Naive B cell (primary cell): ENCODE results near the gene FANCD2OS. TPM values are rescaled to one million over a fixed set of nuclear protein-coding genes. Genes with fewer than 3 reads are reported as not detected.
"Not testable (repeated sequence)": the region's sequence is repeated elsewhere in the genome, so short reads cannot be mapped to it uniquely, and the experiment has no call there.

ENCODE experiments used
- ATAC-seq, 2 donors: fragments of 150-1000 bp; cut with Tn5 transposase; 2 replicates each; pipeline ENCODE4 v1.10.0; 2021; ENCODE audit warnings: low read depth in 2 of 2, mild to moderate bottlenecking in 2 of 2, moderate library complexity in 2 of 2
- DNase-seq: peaks from one replicate; pipeline ENCODE4 v3.0.0; 2022
- H3K27ac Mint-ChIP-seq, 6 donors: one replicate each; pipeline ENCODE4 v1.8.0; 2020 to 2022; ENCODE audit warnings: mild to moderate bottlenecking in 6 of 6, mixed read lengths in 6 of 6, moderate library complexity in 5 of 6, inconsistent platforms in 2 of 6
- H3K27me3 Mint-ChIP-seq, 3 donors: one replicate each; pipeline ENCODE4 v1.8.0; 2021 to 2022; ENCODE audit warnings: mixed read lengths in 3 of 3, mild to moderate bottlenecking in 1 of 3
- H3K36me3 Mint-ChIP-seq, 2 donors: one replicate each; pipeline ENCODE4 v1.8.0; 2020 to 2022; ENCODE audit warnings: mixed read lengths in 2 of 2, inconsistent platforms in 1 of 2, mild to moderate bottlenecking in 1 of 2
- H3K4me1 Mint-ChIP-seq, 3 donors: one replicate each; pipeline ENCODE4 v1.8.0; 2020 to 2022; ENCODE audit warnings: mixed read lengths in 3 of 3, inconsistent platforms in 1 of 3, mild to moderate bottlenecking in 1 of 3, moderate library complexity in 1 of 3
- H3K4me3 Mint-ChIP-seq, 8 donors: one replicate each; pipeline ENCODE4 v1.8.0; 2020 to 2022; ENCODE audit warnings: mild to moderate bottlenecking in 8 of 8, mixed read lengths in 8 of 8, moderate library complexity in 8 of 8, inconsistent platforms in 2 of 8
- H3K9me3 Mint-ChIP-seq, 7 donors: one replicate each; pipeline ENCODE4 v1.8.0; 2020 to 2022; ENCODE audit warnings: mixed read lengths in 7 of 7, mild to moderate bottlenecking in 5 of 7, inconsistent platforms in 2 of 7, moderate library complexity in 1 of 7
- polyA plus RNA-seq, 6 donors: library from polyadenylated mRNA; unstranded; fragments of 300-500 nt; fragmentation: Illumina TruSeq; gene quantifications; one replicate each; pipeline ENCODE4 v1.2.3, GENCODE V29; 2021; ENCODE audit warnings: low read depth in 6 of 6

FANCD2OS gene
- polyA plus RNA-seq, 6 donors from 2014 or later, result 1.0 TPM; not detected in 5

DNA sequence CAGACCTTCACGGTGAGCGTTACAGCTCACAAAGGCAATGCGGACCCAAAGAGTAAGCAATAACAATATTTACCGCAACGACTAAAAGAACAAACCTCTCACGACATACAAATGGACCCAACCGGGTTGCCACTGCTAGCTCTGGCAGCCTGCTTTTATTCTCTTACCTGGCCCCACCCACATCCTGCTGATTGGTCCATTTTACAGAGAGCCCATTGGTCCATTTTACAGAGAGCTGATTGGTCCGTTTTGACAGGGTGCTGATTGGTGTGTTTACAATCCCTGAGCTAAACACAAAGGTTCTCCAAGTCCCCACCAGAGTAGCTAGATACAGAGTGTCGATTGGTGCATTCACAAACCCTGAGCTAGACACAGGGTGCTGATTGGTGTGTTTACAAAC, 27.8 kb upstream of the FANCD2OS start:
- H3K27ac Mint-ChIP-seq, result peak overlapping the region in 1 of 6 donors; percentile 28
- not testable (repeated sequence) for H3K27me3 Mint-ChIP-seq, H3K4me1 Mint-ChIP-seq, H3K9me3 Mint-ChIP-seq, H3K4me3 Mint-ChIP-seq, DNase-seq, H3K36me3 Mint-ChIP-seq, ATAC-seq

DNA sequence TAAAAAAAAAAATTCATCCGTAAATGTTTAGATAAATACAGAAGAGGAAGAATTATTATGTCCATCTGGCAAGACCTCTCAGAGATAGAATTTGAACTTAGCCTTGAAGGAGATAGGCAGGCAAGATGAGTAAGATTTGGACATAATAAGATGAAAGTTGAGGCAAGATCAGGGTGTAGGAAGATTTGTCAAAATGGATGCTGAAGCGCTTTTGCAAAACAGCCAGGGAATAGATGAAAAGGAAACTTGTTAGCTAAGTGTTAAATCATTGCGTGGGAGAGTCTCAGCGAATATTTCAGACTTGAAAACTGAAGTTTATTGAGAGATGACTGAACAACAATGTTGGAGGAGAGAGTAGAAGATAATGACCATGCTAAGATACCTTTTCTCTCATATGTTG, 14.7 kb upstream of the FANCD2OS start:
- no peak overlapping the region for H3K4me3 Mint-ChIP-seq
- DNase-seq (no peak), ATAC-seq (no peak)
- peaks cover 17 to 28% of the 10 kb centered on the region in 2 donors for H3K36me3 Mint-ChIP-seq
- H3K9me3 Mint-ChIP-seq, result no peaks in the 10 kb centered on the region
- peak overlapping the region in 4 of 6 donors; percentile 15 to 76 (median 50) for H3K27ac Mint-ChIP-seq
- no peaks in the 10 kb centered on the region for H3K27me3 Mint-ChIP-seq
- H3K4me1 Mint-ChIP-seq, result peaks cover 27 to 37% (median 37%) of the 10 kb centered on the region in 3 donors

DNA sequence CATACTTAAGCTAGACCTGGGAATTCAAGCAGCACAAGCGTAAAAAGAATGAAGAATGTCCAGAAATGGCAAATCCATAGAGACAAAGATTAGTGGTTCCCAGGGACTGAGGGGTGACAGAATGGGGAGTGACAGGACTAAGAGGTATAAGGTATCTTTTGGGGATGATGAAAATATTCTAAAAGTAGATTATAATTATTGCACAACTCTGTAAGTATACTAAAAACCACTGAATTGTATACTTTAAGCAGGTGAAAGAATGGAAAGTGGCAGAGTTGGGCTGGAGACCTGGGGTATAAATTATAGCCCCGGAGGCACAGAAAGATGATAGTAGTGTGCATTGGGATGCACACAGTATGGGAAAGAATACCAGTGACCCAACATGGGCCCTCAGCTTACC, 13.0 kb upstream of the FANCD2OS start:
- Mint-ChIP-seq H3K27me3 (no peaks in the 10 kb centered on the region), H3K36me3 (peaks cover under 1 to 13% of the 10 kb centered on the region in 2 donors), H3K27ac (peak overlapping the region in 2 of 6 donors; percentile 14 to 33), H3K4me3 (no peak overlapping the region), H3K4me1 (peaks cover 23 to 53% (median 38%) of the 10 kb centered on the region in 3 donors), H3K9me3 (no peaks in the 10 kb centered on the region)
- DNase-seq (no peak), ATAC-seq (no peak)

GRCh38 chr3:10119376-10119775, 11.3 kb upstream of the FANCD2OS start:
- no peak for ATAC-seq
- Mint-ChIP-seq H3K36me3 (peaks cover 0 to 7% of the 10 kb centered on the region in 2 donors), H3K4me3 (peak overlapping the region in 1 of 8 donors; percentile 22), H3K27ac (peak overlapping the region in 1 of 6 donors; percentile 11), H3K27me3 (no peaks in the 10 kb centered on the region), H3K4me1 (peaks cover 22 to 60% (median 44%) of the 10 kb centered on the region in 3 donors), H3K9me3 (no peaks in the 10 kb centered on the region)
- DNase-seq, result no peak

DNA sequence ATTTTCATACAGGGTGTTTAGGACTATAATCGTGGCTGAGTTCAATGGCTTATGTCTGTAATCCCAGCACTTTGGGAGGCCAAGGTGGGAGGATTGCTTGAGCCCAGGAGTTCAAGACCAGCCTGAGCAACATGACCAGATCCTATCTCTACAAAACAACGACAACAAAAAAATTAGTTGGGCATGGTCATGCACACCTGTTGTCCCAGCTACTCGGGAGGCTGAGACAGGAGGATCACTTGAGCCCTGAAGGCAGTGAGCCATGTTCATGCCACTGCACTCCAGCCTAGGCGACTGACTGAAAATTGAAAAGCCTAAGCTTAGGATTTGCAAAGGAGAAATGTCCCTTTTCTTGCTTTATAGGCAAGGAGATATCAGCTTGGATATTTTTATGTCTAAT, 8.9 kb upstream of the FANCD2OS start:
- Mint-ChIP-seq H3K27me3 (no peaks in the 10 kb centered on the region), H3K4me1 (peaks cover 17 to 53% (median 38%) of the 10 kb centered on the region in 3 donors), H3K36me3 (no peaks in the 10 kb centered on the region), H3K4me3 (peak overlapping the region; percentile 91 to 99 (median 98)), H3K27ac (peak overlapping the region in 2 of 6 donors; percentile 56 to 62), H3K9me3 (no peaks in the 10 kb centered on the region)
- DNase-seq (no peak), ATAC-seq (no peak)

- DNase-seq, result no peak
- peaks cover 17 to 53% (median 36%) of the 10 kb centered on the region in 3 donors for H3K4me1 Mint-ChIP-seq
- no peak for ATAC-seq
- no peaks in the 10 kb centered on the region for H3K36me3 Mint-ChIP-seq
- peak overlapping the region; percentile 91 to 99 (median 98) for H3K4me3 Mint-ChIP-seq
- H3K9me3 Mint-ChIP-seq, result no peaks in the 10 kb centered on the region
- no peaks in the 10 kb centered on the region for H3K27me3 Mint-ChIP-seq
- peak overlapping the region; percentile 91 to 99 (median 98) for H3K27ac Mint-ChIP-seq
These were observed 8.0 kb upstream of the FANCD2OS start for GRCh38 chr3:10116138-10116460.

DNA sequence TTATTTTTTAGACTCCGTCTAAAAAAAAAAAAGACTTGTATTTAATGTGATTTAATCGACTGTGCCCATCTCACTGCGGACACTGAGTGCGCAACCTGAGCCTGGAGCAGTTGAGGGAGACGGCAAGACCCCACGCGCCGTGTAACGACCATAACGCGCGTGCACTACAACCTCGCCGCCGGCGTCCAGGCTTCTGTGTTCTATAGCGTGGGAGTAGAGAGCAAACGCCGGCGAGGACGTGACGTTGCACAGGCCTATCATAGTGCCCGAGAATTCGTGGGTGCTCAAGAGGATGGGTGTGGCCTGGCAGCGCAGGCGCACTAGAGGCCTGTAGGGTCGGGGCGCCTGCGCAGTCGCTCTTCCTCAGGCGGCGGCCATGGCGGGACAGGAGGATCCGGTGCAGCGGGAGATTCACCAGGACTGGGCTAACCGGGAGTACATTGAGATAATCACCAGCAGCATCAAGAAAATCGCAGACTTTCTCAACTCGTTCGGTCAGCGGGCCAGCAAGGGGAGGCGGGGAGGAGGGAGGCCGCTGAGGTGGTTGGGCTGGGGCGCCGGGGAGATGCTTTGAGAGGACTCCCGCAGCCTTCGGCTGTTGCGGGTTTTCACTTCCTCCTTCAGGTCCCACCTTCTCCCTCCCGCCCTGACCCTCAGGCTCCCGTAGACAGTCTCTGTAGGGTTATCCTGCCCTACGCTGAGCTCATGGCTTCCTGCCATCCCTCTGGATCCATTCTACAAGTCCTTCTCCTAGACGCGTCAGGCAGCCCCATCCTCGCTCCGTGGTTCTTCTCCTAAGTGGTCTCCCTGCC, 7.5 kb upstream of the FANCD2OS start, which contains the start of gene BRK1:
TSS of gene BRK1 (plus strand) at position 350 of the 812 bp plus-strand sequence. CDS start at position 377, 27 bp downstream.
- Mint-ChIP-seq H3K4me1 (peaks cover 14 to 47% (median 30%) of the 10 kb centered on the region in 3 donors), H3K36me3 (no peaks in the 10 kb centered on the region), H3K27ac (peak within 1 kb of the TSS; percentile 91 to 99 (median 98)), H3K27me3 (no peaks in the 10 kb centered on the region), H3K4me3 (peak within 1 kb of the TSS; percentile 91 to 99 (median 98)), H3K9me3 (no peaks in the 10 kb centered on the region)
- peak; percentile 90 for DNase-seq
- ATAC-seq, result peak; percentile 93 to 95

GRCh38 chr3:10106919-10107318, 1.1 kb downstream of the FANCD2OS start:
- peaks cover 0 to 3% (median 0%) of the 10 kb centered on the region in 3 donors for H3K4me1 Mint-ChIP-seq
- no peaks in the 10 kb centered on the region for H3K9me3 Mint-ChIP-seq
- DNase-seq (no peak), ATAC-seq (no peak)
- H3K27ac Mint-ChIP-seq, result no peak overlapping the region
- peaks cover 1 to 7% of the 10 kb centered on the region in 2 donors for H3K36me3 Mint-ChIP-seq
- H3K27me3 Mint-ChIP-seq, result peaks cover 0 to 4% (median 0%) of the 10 kb centered on the region in 3 donors
- no peak overlapping the region for H3K4me3 Mint-ChIP-seq

DNA sequence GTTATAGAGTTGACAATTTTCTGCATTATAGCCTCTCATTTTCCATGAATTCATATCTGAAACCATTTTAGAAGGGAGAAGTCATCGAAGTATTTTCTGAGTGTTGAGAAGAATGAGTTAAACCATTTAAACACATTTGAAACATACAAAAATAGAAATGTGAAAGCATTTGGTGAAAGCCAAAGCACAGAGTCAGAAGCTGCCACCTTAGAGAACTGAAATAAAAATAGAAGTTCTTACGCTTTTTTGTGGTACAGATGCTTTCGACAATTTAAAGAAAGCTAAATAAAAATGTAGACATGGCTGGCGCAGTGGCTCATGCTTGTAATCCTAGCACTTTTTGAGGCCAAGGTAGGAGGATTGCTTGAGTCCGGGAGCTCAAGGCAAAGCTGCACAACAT, 9.0 kb downstream of the FANCD2OS start:
- no peaks in the 10 kb centered on the region for H3K9me3 Mint-ChIP-seq
- H3K4me1 Mint-ChIP-seq, result peaks cover 0 to 2% (median 0%) of the 10 kb centered on the region in 3 donors
- ATAC-seq (no peak), DNase-seq (no peak)
- H3K4me3 Mint-ChIP-seq, result no peak overlapping the region
- peaks cover 0 to 15% of the 10 kb centered on the region in 2 donors for H3K36me3 Mint-ChIP-seq
- no peak overlapping the region for H3K27ac Mint-ChIP-seq
- H3K27me3 Mint-ChIP-seq, result no peaks in the 10 kb centered on the region

DNA sequence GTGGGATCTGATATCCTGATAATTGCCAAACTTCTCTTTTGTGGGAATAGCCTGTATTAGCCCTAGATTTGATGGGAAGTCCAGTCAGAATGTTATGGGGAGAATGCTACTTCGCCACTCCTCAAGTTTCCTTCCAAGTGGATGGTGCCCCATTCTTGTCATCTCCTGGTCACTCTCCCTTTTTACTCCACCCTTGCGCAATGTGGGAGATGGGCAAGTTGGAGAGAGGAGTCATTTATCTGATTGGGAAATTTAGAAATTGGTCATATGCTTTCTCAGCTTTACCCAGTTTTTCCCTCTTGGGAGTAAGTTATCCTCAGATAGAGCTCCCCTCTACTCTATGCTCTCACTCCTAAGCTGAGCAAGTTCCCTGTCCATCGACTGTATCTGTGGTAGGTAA, 14.4 kb downstream of the FANCD2OS start:
- Mint-ChIP-seq H3K4me3 (no peak overlapping the region), H3K27me3 (no peaks in the 10 kb centered on the region)

GRCh38 chr3:10091387-10091786, 16.7 kb downstream of the FANCD2OS start:
- H3K36me3 Mint-ChIP-seq, result peaks cover 12 to 20% of the 10 kb centered on the region in 2 donors
- not testable (repeated sequence) for DNase-seq, ATAC-seq, H3K9me3 Mint-ChIP-seq, H3K27me3 Mint-ChIP-seq, H3K4me1 Mint-ChIP-seq, H3K4me3 Mint-ChIP-seq, H3K27ac Mint-ChIP-seq

More for the DNA sequence above, 14.4 kb downstream of the FANCD2OS start:
- peaks cover 0 to 2% (median 0%) of the 10 kb centered on the region in 3 donors for H3K4me1 Mint-ChIP-seq
- H3K9me3 Mint-ChIP-seq, result no peaks in the 10 kb centered on the region
- no peak for DNase-seq
- peaks cover 18 to 20% of the 10 kb centered on the region in 2 donors for H3K36me3 Mint-ChIP-seq
- ATAC-seq, result no peak
- H3K27ac Mint-ChIP-seq, result no peak overlapping the region

- not testable (repeated sequence) for ATAC-seq, DNase-seq, H3K4me3 Mint-ChIP-seq, H3K9me3 Mint-ChIP-seq, H3K27ac Mint-ChIP-seq, H3K4me1 Mint-ChIP-seq, H3K27me3 Mint-ChIP-seq
- peaks cover 17 to 20% of the 10 kb centered on the region in 2 donors for H3K36me3 Mint-ChIP-seq
These were observed 17.3 kb downstream of the FANCD2OS start for GRCh38 chr3:10090774-10091173.

- DNase-seq (no peak), ATAC-seq (no peak)
- Mint-ChIP-seq H3K36me3 (peaks cover 17 to 20% of the 10 kb centered on the region in 2 donors), H3K4me1 (peaks cover 0 to under 1% (median 0%) of the 10 kb centered on the region in 3 donors), H3K27me3 (no peaks in the 10 kb centered on the region), H3K9me3 (no peaks in the 10 kb centered on the region), H3K27ac (no peak overlapping the region), H3K4me3 (no peak overlapping the region)
These were observed 17.9 kb downstream of the FANCD2OS start for GRCh38 chr3:10090179-10090578.

DNA sequence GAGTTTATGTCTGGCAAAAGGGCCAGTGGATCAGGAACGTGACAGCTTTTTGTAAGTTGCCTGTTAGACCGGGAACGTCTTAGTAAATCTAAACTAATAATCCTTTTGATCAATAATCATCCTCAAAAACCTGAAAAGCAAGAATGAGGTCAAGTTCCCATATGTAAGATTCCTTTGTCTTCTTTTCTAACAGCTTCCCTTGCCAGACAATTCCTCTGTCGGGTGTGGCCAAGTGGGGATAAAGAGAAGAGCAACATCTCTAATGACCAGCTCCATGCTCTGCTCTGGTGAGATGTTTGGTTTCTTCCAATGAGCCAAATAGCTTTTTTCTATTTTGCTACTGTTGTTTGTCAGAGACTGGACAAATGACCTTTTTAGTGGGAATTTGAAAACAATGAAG, 19.8 kb downstream of the FANCD2OS start:
- Mint-ChIP-seq H3K4me1 (no peaks in the 10 kb centered on the region), H3K9me3 (no peaks in the 10 kb centered on the region), H3K27me3 (no peaks in the 10 kb centered on the region), H3K36me3 (peaks cover 15 to 20% of the 10 kb centered on the region in 2 donors), H3K27ac (no peak overlapping the region), H3K4me3 (no peak overlapping the region)
- ATAC-seq (no peak), DNase-seq (no peak)
